ENCODE results near the gene PLXDC2. TPM values are rescaled to one million over a fixed set of nuclear protein-coding genes. Genes with fewer than 3 reads are reported as not detected.

The PLXDC2 gene
- total and polyA plus RNA-seq, 10 of the 15 experiments (the other 5 are each of a cell fraction or from before 2014, with no cell fraction given), result 0.05 to 1.8 (median 0.14) TPM; not detected in 2

- CTCF ChIA-PET, result no interaction called here
Measured at GRCh38 chr10:19928936-19929335, 112.7 kb downstream of the PLXDC2 start.

GRCh38 chr10:19929506-19930140 is 113.4 kb downstream of the PLXDC2 start:
- H3K27me3 ChIP-seq (replicated peaks in 1 of 2; ENCODE audit: control insufficient read depth in 2 of 2, insufficient read depth in 2 of 2, low read length in 1 of 2), result no peaks in the 10 kb centered on the region
- no peaks in the 10 kb centered on the region for H4K20me1 ChIP-seq (ENCODE audit: control insufficient read depth, insufficient read depth)
- no peak overlapping the region for H3K27ac ChIP-seq (ENCODE audit: control insufficient read depth, insufficient read depth)
- no peak for DNase-seq (ENCODE audit: low read depth, low spot score)
- no peaks in the 10 kb centered on the region for H3K4me1 ChIP-seq (ENCODE audit: control insufficient read depth, insufficient read depth, low read length)
- no peak for TF ChIP-seq USF1 (IDR thresholded peaks at IDR 0.05; ENCODE audit: borderline replicate concordance, extremely low read length, insufficient read depth, low read depth, low read length)
- no peak for TF ChIP-seq PAX8 (IDR thresholded peaks at IDR 0.05)
- no peak for TF ChIP-seq KAT2A (conservative IDR thresholded peaks at IDR 0.05; ENCODE audit: control insufficient read depth, low read depth, low read length)
- TF ChIP-seq RUNX3 (IDR thresholded peaks at IDR 0.05; ENCODE audit: low read length), result no peak
- no peak for TF ChIP-seq LARP7 (IDR thresholded peaks at IDR 0.05)
- no peak for TF ChIP-seq RFX5 (IDR thresholded peaks at IDR 0.05; ENCODE audit: low read depth, low read length)
- no peak for TF ChIP-seq PRDM15 (CRISPR knock-in tag; IDR thresholded peaks at IDR 0.05)
- RAD21 ChIA-PET (ENCODE audit: unreplicated experiment), result interaction anchor here (1.0 kb wide), 1 partner anchor 17 kb away, joined by 3 read pairs; no protein-coding TSS in a partner anchor
- no peak overlapping the region for H3K9ac ChIP-seq (ENCODE audit: control insufficient read depth, insufficient read depth, low read length)
- H3K9me3 ChIP-seq (replicated peaks; ENCODE audit: control insufficient read depth, insufficient read depth, low read length), result no peaks in the 10 kb centered on the region
- no peaks in the 10 kb centered on the region for H3K36me3 ChIP-seq (ENCODE audit: control insufficient read depth in 2 of 2, insufficient read depth in 2 of 2, low read length in 1 of 2)
- CTCF ChIA-PET, result interaction anchor here (0.9 kb wide), 1 partner anchor 9 kb away, joined by 5 read pairs; no protein-coding TSS in a partner anchor
- no peak for FAIRE-seq
- no TSS peak for BruUV-seq (replicated peaks)
- WGBS (ENCODE audit: insufficient coverage, insufficient replicate concordance, low lambda C conversion rate, missing lambda C conversion rate), result 8% methylated on average over 3 of the region's 3 CpGs
- H3K4me3 ChIP-seq, result no peak overlapping the region
- intact Hi-C loops (cut with micrococcal nuclease; ENCODE audit: unreplicated experiment) (loop anchor here (2.0 kb wide), 1 partner anchor 15 kb away; no protein-coding TSS in a partner anchor), in situ Hi-C loops (cut with MboI) (no loop called here)
- SMC1A ChIA-PET (ENCODE audit: uncharacterized antibody, unreplicated experiment), result interaction anchor here (0.5 to 3.3 kb wide), 4 partner anchors 11 to 1072 kb away, joined by 3 to 18 read pairs (median 4); no protein-coding TSS in a partner anchor
- no peak for ATAC-seq
- H3K4me2 ChIP-seq (ENCODE audit: control insufficient read depth, insufficient read depth), result no peak overlapping the region
- H2AFZ ChIP-seq (ENCODE audit: control insufficient read depth, low read depth, low read length), result no peak overlapping the region
- POLR2A ChIA-PET, result no interaction called here
- H3K79me2 ChIP-seq (ENCODE audit: control insufficient read depth, insufficient read depth, low read length), result no peaks in the 10 kb centered on the region

More at GRCh38 chr10:19928936-19929335, 112.7 kb downstream of the PLXDC2 start:
- Histone ChIP-seq H3K4me2 (ENCODE audit: control insufficient read depth, insufficient read depth) (no peak overlapping the region), H3K79me2 (ENCODE audit: control insufficient read depth, insufficient read depth, low read length) (no peaks in the 10 kb centered on the region), H3K36me3 (ENCODE audit: control insufficient read depth in 2 of 2, insufficient read depth in 2 of 2, low read length in 1 of 2) (no peaks in the 10 kb centered on the region), H3K27ac (ENCODE audit: control insufficient read depth, insufficient read depth) (no peak overlapping the region), H3K4me1 (ENCODE audit: control insufficient read depth, insufficient read depth, low read length) (no peaks in the 10 kb centered on the region), H3K9ac (ENCODE audit: control insufficient read depth, insufficient read depth, low read length) (no peak overlapping the region), H3K9me3 (replicated peaks; ENCODE audit: control insufficient read depth, insufficient read depth, low read length) (no peaks in the 10 kb centered on the region), H2AFZ (ENCODE audit: control insufficient read depth, low read depth, low read length) (no peak overlapping the region), H4K20me1 (ENCODE audit: control insufficient read depth, insufficient read depth) (no peaks in the 10 kb centered on the region), H3K27me3 (replicated peaks in 1 of 2; ENCODE audit: control insufficient read depth in 2 of 2, insufficient read depth in 2 of 2, low read length in 1 of 2) (no peaks in the 10 kb centered on the region), H3K4me3 (no peak overlapping the region)
- POLR2A ChIA-PET, result no interaction called here
- 16% methylated on average over 7 of the region's 7 CpGs for WGBS (ENCODE audit: insufficient coverage, insufficient replicate concordance, low lambda C conversion rate, missing lambda C conversion rate)
- BruUV-seq (replicated peaks), result no TSS peak
- intact Hi-C loops (cut with micrococcal nuclease; ENCODE audit: unreplicated experiment), result no loop called here
- RAD21 ChIA-PET (ENCODE audit: unreplicated experiment), result no interaction called here
- in situ Hi-C loops (cut with MboI), result no loop called here
- no peak for DNase-seq (ENCODE audit: low read depth, low spot score)
- SMC1A ChIA-PET (ENCODE audit: uncharacterized antibody, unreplicated experiment), result interaction anchor here (3.3 kb wide), 1 partner anchor 12 kb away, joined by 18 read pairs; no protein-coding TSS in a partner anchor
- ATAC-seq, result no peak
- FAIRE-seq, result no peak
- TF ChIP-seq KDM1A (IDR thresholded peaks at IDR 0.05; ENCODE audit: borderline replicate concordance) (no peak), BACH1 (IDR thresholded peaks at IDR 0.05; ENCODE audit: borderline replicate concordance) (no peak), WRNIP1 (IDR thresholded peaks at IDR 0.05; ENCODE audit: borderline replicate concordance, low read depth, low read length) (no peak), RB1 (IDR thresholded peaks at IDR 0.05; ENCODE audit: borderline replicate concordance) (no peak)
